ENCODE data around the gene ZNF316. TPM values are rescaled to one million over a fixed set of nuclear protein-coding genes. Genes with fewer than 3 reads are reported as not detected.
A peak's percentile ranks its signal among the peaks of the same experiment; 100 is the strongest.
"Not testable (repeated sequence)": the region's sequence is repeated elsewhere in the genome, so short reads cannot be mapped to it uniquely, and the experiment has no call there.

The ZNF316 gene
- total RNA-seq, 4 donors from 2014 or later, result 20.8 to 58.6 (median 30.6) TPM

GRCh38 chr7:6655636-6656385, 18.7 kb downstream of the ZNF316 start:
- Histone ChIP-seq H3K4me1 (no peaks in the 10 kb centered on the region), H3K27ac (no peak overlapping the region), H3K27me3 (no peaks in the 10 kb centered on the region), H3K4me3 (no peak overlapping the region), H3K36me3 (peaks cover 51% of the 10 kb centered on the region), H3K9me3 (no peaks in the 10 kb centered on the region)
- 95% methylated on average over 13 of the region's 17 CpGs for WGBS
- peak; percentile 54 to 67 for DNase-seq (ENCODE audit: low spot score in 2 of 2)
- TF ChIP-seq POLR2AphosphoS5 (IDR thresholded peaks at IDR 0.05), result no peak
- no peak for TF ChIP-seq EP300 (IDR thresholded peaks at IDR 0.05)
- TF ChIP-seq POLR2A (IDR thresholded peaks at IDR 0.05), result no peak
- TF ChIP-seq CTCF (IDR thresholded peaks at IDR 0.05), result no peak

DNA sequence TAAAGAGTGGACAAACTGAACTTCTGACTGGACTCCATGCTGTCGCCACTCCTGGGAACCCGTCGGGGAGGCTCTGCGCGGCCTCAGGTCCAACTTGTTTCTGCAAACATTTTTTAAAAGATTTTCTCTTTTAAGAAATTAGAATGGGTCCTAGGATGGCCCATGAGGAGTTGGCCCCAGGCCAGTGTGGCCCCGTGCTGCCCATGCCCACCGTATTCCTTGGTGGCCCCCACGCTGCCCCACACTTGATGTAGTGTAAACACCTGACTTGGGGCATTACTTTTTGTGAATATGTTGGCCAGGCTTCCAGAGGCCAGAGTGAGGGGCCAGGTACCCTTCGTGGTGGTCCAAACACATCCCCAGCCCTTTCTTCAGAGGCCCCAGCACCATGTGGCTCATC, 19.3 kb downstream of the ZNF316 start:
- H3K4me3 ChIP-seq, result no peak overlapping the region
- H3K27me3 ChIP-seq, result no peaks in the 10 kb centered on the region
- no peaks in the 10 kb centered on the region for H3K9me3 ChIP-seq
- H3K4me1 ChIP-seq, result no peaks in the 10 kb centered on the region
- TF ChIP-seq POLR2A (IDR thresholded peaks at IDR 0.05) (no peak), EP300 (IDR thresholded peaks at IDR 0.05) (no peak), CTCF (IDR thresholded peaks at IDR 0.05) (no peak), POLR2AphosphoS5 (IDR thresholded peaks at IDR 0.05) (no peak)
- WGBS, result 93% methylated on average over 9 of the region's 9 CpGs
- peaks cover 47% of the 10 kb centered on the region for H3K36me3 ChIP-seq
- no peak for DNase-seq (ENCODE audit: low spot score in 2 of 2)
- H3K27ac ChIP-seq, result no peak overlapping the region

DNA sequence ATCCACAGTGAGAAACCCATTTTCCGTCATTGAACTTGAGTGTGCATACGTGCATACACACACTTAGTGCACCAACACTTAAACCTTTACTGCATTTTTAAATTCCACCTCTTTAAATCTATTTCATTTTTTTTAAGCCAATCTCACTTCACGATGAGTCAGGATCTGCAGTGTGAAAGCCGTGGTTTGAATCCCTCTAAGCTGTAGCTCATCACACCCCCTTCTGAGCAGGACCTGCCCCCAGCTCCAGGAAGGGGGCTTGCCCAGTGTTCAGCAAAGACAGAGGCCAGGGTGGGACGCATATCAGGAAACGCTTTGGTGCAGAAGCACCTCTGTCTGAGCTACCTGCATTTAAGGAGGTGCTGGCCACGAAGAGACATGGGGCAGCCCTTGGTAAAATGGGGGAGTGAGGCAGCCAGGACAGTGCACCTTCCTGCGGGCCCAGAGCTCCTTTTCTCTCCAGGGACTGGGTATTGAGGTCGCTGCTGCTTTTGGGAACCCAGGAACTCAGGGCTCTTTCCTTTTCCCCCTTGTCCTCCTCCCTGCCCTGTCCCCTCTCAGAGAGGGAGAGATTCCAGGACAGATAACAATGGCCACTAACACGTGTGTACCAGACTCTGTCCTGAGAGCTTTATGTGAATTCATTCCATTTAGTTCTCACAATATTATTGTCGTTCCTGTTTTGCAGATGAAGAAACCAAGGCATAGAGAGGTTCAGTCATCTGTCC, 21.7 kb downstream of the ZNF316 start:
- WGBS, result 28% methylated on average over 10 of the region's 11 CpGs
- Histone ChIP-seq H3K4me3 (no peak overlapping the region), H3K36me3 (peaks cover 23% of the 10 kb centered on the region), H3K9me3 (no peaks in the 10 kb centered on the region), H3K27ac (no peak overlapping the region), H3K27me3 (peaks cover 3% of the 10 kb centered on the region), H3K4me1 (peaks cover 1% of the 10 kb centered on the region)
- DNase-seq (ENCODE audit: low spot score in 2 of 2), result no peak
- no peak for TF ChIP-seq POLR2A (IDR thresholded peaks at IDR 0.05)
- no peak for TF ChIP-seq CTCF (IDR thresholded peaks at IDR 0.05)
- TF ChIP-seq EP300 (IDR thresholded peaks at IDR 0.05), result no peak
- no peak for TF ChIP-seq POLR2AphosphoS5 (IDR thresholded peaks at IDR 0.05)

- not testable (repeated sequence) for H3K27ac ChIP-seq; H3K36me3 ChIP-seq; DNase-seq (ENCODE audit: low spot score in 2 of 2); H3K27me3 ChIP-seq; H3K4me1 ChIP-seq; H3K4me3 ChIP-seq
- H3K9me3 ChIP-seq, result peaks cover 44% of the 10 kb centered on the region
- no CpG with 5 or more reads among the region's 34 CpGs for WGBS
Observed at GRCh38 chr7:6670851-6671250, 33.7 kb downstream of the ZNF316 start.

DNA sequence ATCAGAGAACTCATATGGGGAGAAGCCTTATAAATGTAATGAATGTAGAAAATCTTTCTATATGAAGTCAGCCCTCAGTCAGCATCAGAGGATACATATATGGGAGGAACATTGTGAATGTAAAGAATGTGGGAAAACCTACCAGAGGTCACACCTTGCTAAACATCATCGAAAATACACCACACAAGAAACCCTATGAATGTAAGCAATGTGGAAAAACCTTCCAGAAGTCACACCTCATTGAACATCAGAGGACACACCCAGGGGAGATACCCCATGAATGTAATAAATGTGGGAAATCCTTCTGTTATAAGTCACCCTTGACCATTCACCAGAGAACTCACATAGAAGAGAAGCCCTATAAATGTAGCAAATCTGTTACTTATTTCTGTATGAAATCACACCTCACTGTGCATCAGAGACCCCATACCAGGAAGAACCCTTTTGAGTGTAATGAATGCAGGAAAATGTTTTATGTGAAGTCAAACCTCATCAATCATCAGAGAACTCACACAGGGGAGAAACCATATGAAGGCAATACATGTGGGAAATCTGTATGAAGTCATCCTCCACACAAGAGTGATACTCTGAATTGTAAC, 38.8 kb downstream of the ZNF316 start:
- no peak for DNase-seq (ENCODE audit: low spot score in 2 of 2)
- TF ChIP-seq CTCF (IDR thresholded peaks at IDR 0.05), result no peak
- Histone ChIP-seq H3K27ac (no peak overlapping the region), H3K36me3 (no peaks in the 10 kb centered on the region), H3K4me3 (no peak overlapping the region), H3K9me3 (peaks cover 77% of the 10 kb centered on the region), H3K4me1 (no peaks in the 10 kb centered on the region), H3K27me3 (no peaks in the 10 kb centered on the region)
- WGBS, result 94% methylated on average over 1 of the region's 1 CpG
